HG02588 (cell line): Measurements from ENCODE around the gene RGS18.
"Not testable (repeated sequence)": the region's sequence is repeated elsewhere in the genome, so short reads cannot be mapped to it uniquely, and the experiment has no call there.

Experiments
- ATAC-seq: cut with Tn5 transposase; IDR thresholded peaks from one replicate; pipeline ENCODE4 v1.9.1; 2021; ENCODE audit warnings: mild to moderate bottlenecking, moderate library complexity; ENCODE audit not compliant: unreplicated experiment

The RGS18 gene

GRCh38 chr1:192165002-192165401, 6.7 kb downstream of the RGS18 start:
- ATAC-seq, result not testable (repeated sequence)

DNA sequence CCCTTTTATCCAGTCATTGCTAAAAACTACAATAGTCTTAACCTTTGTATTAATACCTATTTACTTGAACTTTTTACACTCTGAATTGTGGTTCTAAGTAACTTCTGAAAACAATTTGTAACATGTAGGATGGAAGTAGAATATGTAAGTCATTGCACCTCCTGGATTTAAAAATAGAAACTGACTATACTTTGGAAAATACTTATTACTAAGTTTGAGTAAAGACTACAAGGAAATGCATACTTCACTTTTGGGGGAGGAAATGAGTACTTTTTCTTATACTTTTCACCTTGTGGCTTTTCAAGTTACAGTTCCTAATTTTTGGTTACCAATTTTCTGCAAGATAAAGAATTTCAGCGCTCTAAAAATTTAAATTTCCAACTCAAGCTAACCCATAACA, 8.7 kb downstream of the RGS18 start:
- no peak for ATAC-seq

GRCh38 chr1:192167911-192168700, 9.8 kb downstream of the RGS18 start:
- no peak for ATAC-seq

- no peak for ATAC-seq
Observed at GRCh38 chr1:192168964-192169363, 10.7 kb downstream of the RGS18 start.

- no peak for ATAC-seq
Observed at GRCh38 chr1:192170196-192170984, 12.1 kb downstream of the RGS18 start.

DNA sequence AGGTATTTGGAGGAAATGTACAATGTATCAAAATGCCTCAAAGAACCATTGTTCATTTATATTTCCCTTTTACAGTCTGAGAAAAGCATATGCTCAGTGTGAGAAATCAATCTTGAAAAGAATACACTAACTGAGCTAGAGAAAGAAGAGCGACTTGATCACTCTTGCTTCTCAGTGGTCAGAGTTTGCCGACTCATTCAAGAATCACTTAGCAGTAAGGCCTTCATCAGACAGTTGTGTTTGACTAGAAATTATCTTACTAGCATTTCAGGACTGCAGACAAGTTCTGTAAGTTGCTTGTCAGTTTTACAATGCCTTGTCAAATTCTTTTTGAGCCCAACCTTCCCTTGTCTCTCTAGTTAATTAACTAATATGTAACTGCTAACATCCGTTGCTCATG, 12.9 kb downstream of the RGS18 start:
- ATAC-seq, result no peak

GRCh38 chr1:192175971-192176370, 17.7 kb downstream of the RGS18 start:
- ATAC-seq, result no peak

GRCh38 chr1:192183788-192184187, 25.5 kb downstream of the RGS18 start:
- no peak for ATAC-seq

- ATAC-seq, result no peak
Observed at GRCh38 chr1:192186197-192186596, 27.9 kb downstream of the RGS18 start.

GRCh38 chr1:192190066-192190465, 31.8 kb downstream of the RGS18 start:
- no peak for ATAC-seq

GRCh38 chr1:192201303-192201702, 43.0 kb downstream of the RGS18 start:
- ATAC-seq, result no peak

DNA sequence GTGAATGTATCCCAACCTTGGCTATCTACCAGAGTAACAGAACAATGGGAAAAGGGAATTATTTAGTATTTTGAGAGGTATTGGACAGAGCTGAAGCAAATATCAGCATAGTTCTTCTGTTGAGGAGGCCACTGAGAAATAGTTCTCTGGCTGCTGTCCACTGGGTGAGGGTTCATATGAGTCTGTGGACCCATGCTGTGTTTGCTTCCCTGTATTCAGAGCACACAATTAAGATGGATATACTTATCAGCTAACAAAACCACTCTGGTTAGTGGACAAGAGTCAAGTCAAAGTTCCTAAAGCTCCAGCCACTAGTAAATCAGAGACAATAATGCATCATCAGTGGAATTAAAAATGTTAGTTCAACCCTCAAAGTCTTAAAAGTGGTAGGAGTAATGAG, 66.1 kb downstream of the RGS18 start:
- ATAC-seq, result no peak

- ATAC-seq, result no peak
Observed at GRCh38 chr1:192224846-192225245, 66.6 kb downstream of the RGS18 start.

DNA sequence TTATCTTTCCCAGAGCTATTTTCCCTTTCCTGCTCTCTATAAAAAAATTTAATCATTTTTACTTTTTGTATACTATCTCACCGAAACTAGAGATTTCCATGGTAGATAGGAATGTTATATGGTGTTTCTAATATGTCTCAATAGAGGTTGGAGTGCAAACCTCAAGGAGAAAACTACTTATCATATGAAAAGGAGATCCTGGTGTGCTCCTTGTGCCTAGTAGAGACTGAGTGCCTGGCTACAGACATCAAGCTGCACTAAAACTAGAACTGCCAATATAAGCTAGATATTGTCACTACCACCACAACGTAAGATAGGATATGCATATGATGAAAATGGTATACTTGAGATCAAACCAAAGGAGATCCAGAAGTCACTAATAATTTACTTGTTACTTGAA, 67.0 kb downstream of the RGS18 start:
- ATAC-seq, result no peak

- ATAC-seq, result no peak
Observed at GRCh38 chr1:192225703-192226102, 67.4 kb downstream of the RGS18 start.

GRCh38 chr1:192227330-192227729, 69.1 kb downstream of the RGS18 start:
- no peak for ATAC-seq

DNA sequence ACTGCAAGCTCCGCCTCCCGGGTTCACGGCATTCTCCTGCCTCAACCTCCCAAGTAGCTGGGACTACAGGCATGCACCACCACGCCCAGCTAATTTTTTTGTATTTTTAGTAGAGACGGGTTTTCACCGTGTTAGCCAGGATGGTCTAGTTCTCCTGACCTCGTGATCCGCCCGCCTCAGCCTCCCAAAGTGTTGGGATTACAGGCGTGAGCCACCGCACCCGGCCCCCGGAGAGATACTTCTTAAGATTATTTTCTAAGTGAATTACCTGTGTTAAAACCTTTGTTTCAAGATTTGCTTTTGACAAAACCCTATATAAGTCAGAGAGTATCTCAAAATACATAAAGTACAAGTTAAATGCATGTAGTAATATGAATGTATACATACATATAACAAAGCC, 69.7 kb downstream of the RGS18 start:
- not testable (repeated sequence) for ATAC-seq

DNA sequence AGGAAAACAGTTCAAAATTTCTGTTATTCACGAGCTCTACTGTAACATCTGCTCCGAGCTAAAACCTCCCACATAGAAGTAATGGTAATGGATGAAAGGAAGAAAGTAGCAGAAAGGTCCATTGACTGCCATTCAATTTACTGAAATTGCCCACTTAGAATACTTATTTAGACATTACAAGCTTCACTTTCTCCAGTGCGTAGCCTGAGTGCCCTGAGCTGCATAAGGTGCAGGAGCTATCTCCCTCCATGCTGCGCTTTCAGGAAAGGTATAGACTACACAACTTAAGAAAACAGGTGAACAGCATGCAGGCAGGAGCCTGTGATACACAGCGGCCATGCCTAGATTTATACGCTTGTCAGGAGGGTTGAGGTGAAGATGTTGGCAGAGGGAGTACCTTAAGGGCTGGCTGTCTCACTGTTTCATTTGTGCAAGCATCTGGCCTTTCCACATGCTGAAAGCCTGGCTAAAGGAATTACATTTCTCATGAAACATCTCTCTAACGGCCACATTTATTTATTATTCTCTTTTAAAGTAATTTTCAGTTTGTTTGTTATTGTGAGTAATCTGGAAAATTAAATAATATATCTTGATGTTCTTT, 74.7 kb downstream of the RGS18 start:
- ATAC-seq, result no peak

GRCh38 chr1:192235127-192235526, 76.9 kb downstream of the RGS18 start:
- ATAC-seq, result no peak
